OCI-LY1 (cell line): ENCODE data around the gene SPTB.

ENCODE experiments used
- CTCF ChIP-seq: fragments of 200-600 bp; sonication (generic), shearing (Covaris generic); IDR thresholded peaks from 2 replicates; pipeline ENCODE4 v1.5.1; 2017; ENCODE audit warnings: mild to moderate bottlenecking, antibody characterized with exemption, low read length, moderate library complexity, mixed read lengths
- EZH2 ChIP-seq: fragments of 200-600 bp; sonication (generic), shearing (Covaris generic); IDR thresholded peaks from 2 replicates; pipeline ENCODE4 v1.8.0; 2017; ENCODE audit warnings: borderline replicate concordance, mixed run types, mild to moderate bottlenecking, antibody characterized with exemption, low read length, moderate library complexity, mixed read lengths

GRCh38 chr14:64910847-64911495, 31.3 kb upstream of the SPTB start:
- TF ChIP-seq CTCF, result peak; percentile 45
- TF ChIP-seq EZH2, result no peak
